HEK293 (cell line): ENCODE data around the gene MAF.

ENCODE experiments used
- EGR2 ChIP-seq: fragments of 450-650 bp; formaldehyde crosslinking; IDR thresholded peaks from 2 replicates; pipeline ENCODE4 v1.5.1; 2016; ENCODE audit warnings: low read depth, missing biosample characterization, missing genetic modification characterization
- FEZF1 ChIP-seq: fragments of 450-650 bp; formaldehyde crosslinking; IDR thresholded peaks from 2 replicates; pipeline ENCODE4 v1.5.1; 2016; ENCODE audit warnings: missing biosample characterization, missing genetic modification characterization
- GFI1B ChIP-seq: fragments of 450-650 bp; formaldehyde crosslinking; IDR thresholded peaks from 2 replicates; pipeline ENCODE4 v1.5.1; 2016; ENCODE audit warnings: missing biosample characterization, missing genetic modification characterization
- GLI2 ChIP-seq: fragments of 450-650 bp; formaldehyde crosslinking; IDR thresholded peaks from 2 replicates; pipeline ENCODE4; 2017; ENCODE audit warnings: missing biosample characterization, missing genetic modification characterization, low read depth, borderline replicate concordance
- KLF7 ChIP-seq: fragments of 450-650 bp; formaldehyde crosslinking; IDR thresholded peaks from 2 replicates; pipeline ENCODE4 v1.5.1; 2016; ENCODE audit warnings: missing biosample characterization, missing genetic modification characterization, borderline replicate concordance
- PRDM6 ChIP-seq: fragments of 450-650 bp; formaldehyde crosslinking; IDR thresholded peaks from 2 replicates; pipeline ENCODE4 v1.5.1; 2017; ENCODE audit warnings: missing biosample characterization, missing genetic modification characterization
- TCF7L2 ChIP-seq: IDR thresholded peaks from 2 replicates; pipeline ENCODE4 v1.6.1; 2011; ENCODE audit warnings: low read depth, mild to moderate bottlenecking, inconsistent platforms, low read length, moderate library complexity, borderline replicate concordance
- ZBTB11 ChIP-seq: fragments of 450-650 bp; formaldehyde crosslinking; conservative IDR thresholded peaks from 2 replicates; pipeline ENCODE4 v1.5.1; 2016; ENCODE audit warnings: low read depth, missing biosample characterization, missing genetic modification characterization
- ZBTB21 ChIP-seq: fragments of 450-650 bp; formaldehyde crosslinking; IDR thresholded peaks from 2 replicates; pipeline ENCODE4 v1.5.1; 2017; ENCODE audit warnings: missing biosample characterization, missing genetic modification characterization
- ZFP37 ChIP-seq: fragments of 450-650 bp; formaldehyde crosslinking; IDR thresholded peaks from 2 replicates; pipeline ENCODE4 v1.5.1; 2016; ENCODE audit warnings: missing biosample characterization, missing genetic modification characterization
- ZFP41 ChIP-seq: fragments of 450-650 bp; formaldehyde crosslinking; IDR thresholded peaks from 2 replicates; pipeline ENCODE4 v1.5.1; 2016; ENCODE audit warnings: missing biosample characterization, missing genetic modification characterization, borderline replicate concordance
- ZNF146 ChIP-seq: fragments of 450-650 bp; formaldehyde crosslinking; IDR thresholded peaks from 2 replicates; pipeline ENCODE4 v1.5.1; 2016; ENCODE audit warnings: missing biosample characterization, missing genetic modification characterization
- ZNF221 ChIP-seq: fragments of 450-650 bp; formaldehyde crosslinking; IDR thresholded peaks from 2 replicates; pipeline ENCODE4 v1.5.1; 2017; ENCODE audit warnings: missing biosample characterization, missing genetic modification characterization, borderline replicate concordance
- ZNF473 ChIP-seq: fragments of 450-650 bp; formaldehyde crosslinking; IDR thresholded peaks from 2 replicates; pipeline ENCODE4 v1.5.1; 2017; ENCODE audit warnings: missing biosample characterization, missing genetic modification characterization
- ZNF600 ChIP-seq: fragments of 450-650 bp; formaldehyde crosslinking; IDR thresholded peaks from 2 replicates; pipeline ENCODE4 v1.5.1; 2016; ENCODE audit warnings: missing biosample characterization, missing genetic modification characterization
- ZNF610 ChIP-seq: fragments of 450-650 bp; formaldehyde crosslinking; IDR thresholded peaks from 2 replicates; pipeline ENCODE4 v1.5.1; 2016; ENCODE audit warnings: missing biosample characterization, missing genetic modification characterization, borderline replicate concordance
- ZNF677 ChIP-seq: fragments of 450-650 bp; IDR thresholded peaks from 2 replicates; pipeline ENCODE4 v1.5.0; 2018; ENCODE audit warnings: missing biosample characterization, mild to moderate bottlenecking, missing genetic modification characterization, moderate library complexity
- ZNF768 ChIP-seq: fragments of 450-650 bp; formaldehyde crosslinking; IDR thresholded peaks from 2 replicates; pipeline ENCODE4 v1.5.1; 2018; ENCODE audit warnings: missing biosample characterization, mild to moderate bottlenecking, missing genetic modification characterization
- TF ChIP-seq, protein P1 (sequence below): fragments of 450-650 bp; formaldehyde crosslinking; conservative IDR thresholded peaks from 2 replicates; pipeline ENCODE4 v1.5.1; 2016; ENCODE audit warnings: low read depth, missing biosample characterization, missing genetic modification characterization
- TF ChIP-seq, protein P2 (sequence below): fragments of 450-650 bp; IDR thresholded peaks from 2 replicates; pipeline ENCODE4 v1.5.1; 2018; ENCODE audit warnings: missing biosample characterization, missing genetic modification characterization
- TF ChIP-seq, protein P3 (sequence below): fragments of 450-650 bp; formaldehyde crosslinking; IDR thresholded peaks from 2 replicates; pipeline ENCODE4 v1.5.1; 2016; ENCODE audit warnings: missing biosample characterization, missing genetic modification characterization
- TF ChIP-seq, protein P4 (sequence below): fragments of 450-650 bp; formaldehyde crosslinking; IDR thresholded peaks from 2 replicates; pipeline ENCODE4 v1.5.1; 2016; ENCODE audit warnings: missing biosample characterization, missing genetic modification characterization

The MAF gene

GRCh38 chr16:79600638-79601091, at the start of gene MAF (continued):
- TF ChIP-seq, protein P1, sequence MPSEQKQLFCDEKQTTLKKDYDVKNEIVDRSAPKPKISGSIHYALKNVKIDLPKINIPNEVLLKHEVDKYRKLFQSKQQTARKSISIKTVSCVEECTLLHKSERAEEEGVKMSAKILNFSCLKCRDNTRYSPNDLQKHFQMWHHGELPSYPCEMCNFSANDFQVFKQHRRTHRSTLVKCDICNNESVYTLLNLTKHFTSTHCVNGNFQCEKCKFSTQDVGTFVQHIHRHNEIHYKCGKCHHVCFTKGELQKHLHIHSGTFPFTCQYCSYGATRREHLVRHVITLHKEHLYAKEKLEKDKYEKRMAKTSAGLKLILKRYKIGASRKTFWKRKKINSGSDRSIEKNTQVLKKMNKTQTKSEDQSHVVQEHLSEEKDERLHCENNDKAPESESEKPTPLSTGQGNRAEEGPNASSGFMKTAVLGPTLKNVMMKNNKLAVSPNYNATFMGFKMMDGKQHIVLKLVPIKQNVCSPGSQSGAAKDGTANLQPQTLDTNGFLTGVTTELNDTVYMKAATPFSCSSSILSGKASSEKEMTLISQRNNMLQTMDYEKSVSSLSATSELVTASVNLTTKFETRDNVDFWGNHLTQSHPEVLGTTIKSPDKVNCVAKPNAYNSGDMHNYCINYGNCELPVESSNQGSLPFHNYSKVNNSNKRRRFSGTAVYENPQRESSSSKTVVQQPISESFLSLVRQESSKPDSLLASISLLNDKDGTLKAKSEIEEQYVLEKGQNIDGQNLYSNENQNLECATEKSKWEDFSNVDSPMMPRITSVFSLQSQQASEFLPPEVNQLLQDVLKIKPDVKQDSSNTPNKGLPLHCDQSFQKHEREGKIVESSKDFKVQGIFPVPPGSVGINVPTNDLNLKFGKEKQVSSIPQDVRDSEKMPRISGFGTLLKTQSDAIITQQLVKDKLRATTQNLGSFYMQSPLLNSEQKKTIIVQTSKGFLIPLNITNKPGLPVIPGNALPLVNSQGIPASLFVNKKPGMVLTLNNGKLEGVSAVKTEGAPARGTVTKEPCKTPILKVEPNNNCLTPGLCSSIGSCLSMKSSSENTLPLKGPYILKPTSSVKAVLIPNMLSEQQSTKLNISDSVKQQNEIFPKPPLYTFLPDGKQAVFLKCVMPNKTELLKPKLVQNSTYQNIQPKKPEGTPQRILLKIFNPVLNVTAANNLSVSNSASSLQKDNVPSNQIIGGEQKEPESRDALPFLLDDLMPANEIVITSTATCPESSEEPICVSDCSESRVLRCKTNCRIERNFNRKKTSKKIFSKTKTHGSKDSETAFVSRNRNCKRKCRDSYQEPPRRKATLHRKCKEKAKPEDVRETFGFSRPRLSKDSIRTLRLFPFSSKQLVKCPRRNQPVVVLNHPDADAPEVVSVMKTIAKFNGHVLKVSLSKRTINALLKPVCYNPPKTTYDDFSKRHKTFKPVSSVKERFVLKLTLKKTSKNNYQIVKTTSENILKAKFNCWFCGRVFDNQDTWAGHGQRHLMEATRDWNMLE, result no peak
- TF ChIP-seq FEZF1 (tag by site-specific recombination) (no peak), ZNF600 (tag by site-specific recombination) (no peak), GLI2 (tag by site-specific recombination) (no peak), GFI1B (tag by site-specific recombination) (no peak), KLF7 (no peak), ZBTB21 (tag by site-specific recombination) (peak; percentile 81), ZNF610 (tag by site-specific recombination) (no peak), ZFP41 (tag by site-specific recombination) (no peak), TCF7L2 (peak; percentile 53; the same call in 1 of the 2 replicates), EGR2 (tag by site-specific recombination) (no peak), ZNF677 (tag by site-specific recombination) (0 out of 2 replicates have a peak, but pooled peaks have one; percentile 6), ZNF768 (tag by site-specific recombination) (no peak), ZNF221 (tag by site-specific recombination) (no peak), ZFP37 (tag by site-specific recombination) (no peak), ZNF146 (tag by site-specific recombination) (no peak), ZBTB11 (tag by site-specific recombination) (0 out of 2 replicates have a peak, but pooled peaks have one; percentile 15), PRDM6 (tag by site-specific recombination) (peak; percentile 81), ZNF473 (tag by site-specific recombination) (no peak)
- TF ChIP-seq, protein P2, sequence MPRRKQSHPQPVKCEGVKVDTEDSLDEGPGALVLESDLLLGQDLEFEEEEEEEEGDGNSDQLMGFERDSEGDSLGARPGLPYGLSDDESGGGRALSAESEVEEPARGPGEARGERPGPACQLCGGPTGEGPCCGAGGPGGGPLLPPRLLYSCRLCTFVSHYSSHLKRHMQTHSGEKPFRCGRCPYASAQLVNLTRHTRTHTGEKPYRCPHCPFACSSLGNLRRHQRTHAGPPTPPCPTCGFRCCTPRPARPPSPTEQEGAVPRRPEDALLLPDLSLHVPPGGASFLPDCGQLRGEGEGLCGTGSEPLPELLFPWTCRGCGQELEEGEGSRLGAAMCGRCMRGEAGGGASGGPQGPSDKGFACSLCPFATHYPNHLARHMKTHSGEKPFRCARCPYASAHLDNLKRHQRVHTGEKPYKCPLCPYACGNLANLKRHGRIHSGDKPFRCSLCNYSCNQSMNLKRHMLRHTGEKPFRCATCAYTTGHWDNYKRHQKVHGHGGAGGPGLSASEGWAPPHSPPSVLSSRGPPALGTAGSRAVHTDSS, result no peak
- TF ChIP-seq, protein P3, sequence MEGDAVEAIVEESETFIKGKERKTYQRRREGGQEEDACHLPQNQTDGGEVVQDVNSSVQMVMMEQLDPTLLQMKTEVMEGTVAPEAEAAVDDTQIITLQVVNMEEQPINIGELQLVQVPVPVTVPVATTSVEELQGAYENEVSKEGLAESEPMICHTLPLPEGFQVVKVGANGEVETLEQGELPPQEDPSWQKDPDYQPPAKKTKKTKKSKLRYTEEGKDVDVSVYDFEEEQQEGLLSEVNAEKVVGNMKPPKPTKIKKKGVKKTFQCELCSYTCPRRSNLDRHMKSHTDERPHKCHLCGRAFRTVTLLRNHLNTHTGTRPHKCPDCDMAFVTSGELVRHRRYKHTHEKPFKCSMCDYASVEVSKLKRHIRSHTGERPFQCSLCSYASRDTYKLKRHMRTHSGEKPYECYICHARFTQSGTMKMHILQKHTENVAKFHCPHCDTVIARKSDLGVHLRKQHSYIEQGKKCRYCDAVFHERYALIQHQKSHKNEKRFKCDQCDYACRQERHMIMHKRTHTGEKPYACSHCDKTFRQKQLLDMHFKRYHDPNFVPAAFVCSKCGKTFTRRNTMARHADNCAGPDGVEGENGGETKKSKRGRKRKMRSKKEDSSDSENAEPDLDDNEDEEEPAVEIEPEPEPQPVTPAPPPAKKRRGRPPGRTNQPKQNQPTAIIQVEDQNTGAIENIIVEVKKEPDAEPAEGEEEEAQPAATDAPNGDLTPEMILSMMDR (tag by site-specific recombination), result no peak
- TF ChIP-seq, protein P4, sequence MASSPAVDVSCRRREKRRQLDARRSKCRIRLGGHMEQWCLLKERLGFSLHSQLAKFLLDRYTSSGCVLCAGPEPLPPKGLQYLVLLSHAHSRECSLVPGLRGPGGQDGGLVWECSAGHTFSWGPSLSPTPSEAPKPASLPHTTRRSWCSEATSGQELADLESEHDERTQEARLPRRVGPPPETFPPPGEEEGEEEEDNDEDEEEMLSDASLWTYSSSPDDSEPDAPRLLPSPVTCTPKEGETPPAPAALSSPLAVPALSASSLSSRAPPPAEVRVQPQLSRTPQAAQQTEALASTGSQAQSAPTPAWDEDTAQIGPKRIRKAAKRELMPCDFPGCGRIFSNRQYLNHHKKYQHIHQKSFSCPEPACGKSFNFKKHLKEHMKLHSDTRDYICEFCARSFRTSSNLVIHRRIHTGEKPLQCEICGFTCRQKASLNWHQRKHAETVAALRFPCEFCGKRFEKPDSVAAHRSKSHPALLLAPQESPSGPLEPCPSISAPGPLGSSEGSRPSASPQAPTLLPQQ (tag by site-specific recombination), result 0 out of 2 replicates have a peak, but pooled peaks have one; percentile 35
